HepG2 (cell line): Measurements from ENCODE around the gene RAE1. TPM values are rescaled to one million over a fixed set of nuclear protein-coding genes. Genes with fewer than 3 reads are reported as not detected.

Experiments
- ATAC-seq: fragments of 200-7000 bp; cut with Tn5 transposase; 3 replicates; pipeline ENCODE4 v1.9.1; 2020; ENCODE audit warnings: mild to moderate bottlenecking, moderate library complexity
- Bru-seq: library from RNA; stranded (reverse); fragments of 400-500 nt; gene quantifications from one replicate; lab custom pipeline; 2021; lab: Mats Ljungman, UMichigan
- BruChase-seq, 2 experiments: library from RNA; stranded (reverse); fragments of 400-500 nt; gene quantifications; one replicate each; lab custom pipeline; 2021; lab: Mats Ljungman, UMichigan
- BruUV-seq: library from RNA; stranded (reverse); fragments of 400-500 nt; replicated peaks from 2 replicates; lab custom pipeline; 2021; lab: Mats Ljungman, UMichigan
- CTCF ChIA-PET: fragments of 300-600 bp; formaldehyde crosslinking; extraction: SDS; loops from one replicate; lab custom pipeline; 2021; ENCODE audit warnings: low total read pairs, inconsistent platforms, low intra/inter-chr PET ratio; lab: Yijun Ruan, JAX
- POLR2A ChIA-PET: fragments of 350-600 bp; sonication (Branson Sonifier 250); formaldehyde crosslinking; loops from one replicate; lab custom pipeline; 2020; ENCODE audit warnings: antibody characterized with exemption, inconsistent platforms; lab: Yijun Ruan, JAX
- DNase-seq: peaks from one replicate; pipeline ENCODE4 v3.0.0-alpha.2; 2015; ENCODE audit warnings: low spot score
- FAIRE-seq: peaks from 3 replicates; lab custom pipeline; 2011; peaks lifted over from hg19 to GRCh38; lab: Jason Lieb, UNC
- H2AFZ ChIP-seq: one replicate; pipeline ENCODE4 v1.6.1; 2011; ENCODE audit warnings: low read length, inconsistent platforms
- H3K27ac ChIP-seq: fragments of 300-600 bp; 3 replicates; pipeline ENCODE4 v1.8.0; 2011; ENCODE audit warnings: mixed run types, mild to moderate bottlenecking, mixed read lengths, low read length, inconsistent platforms; ENCODE audit not compliant: insufficient read depth; ENCODE audit errors: extremely low read length
- H3K27me3 ChIP-seq, 2 experiments: fragments of 200-600 bp in 1 of 2; 2 replicates in 1 of 2; 3 replicates in 1 of 2; pipeline versions ENCODE4 v1.6.0 to v1.8.0; 2011; ENCODE audit warnings: low read length in 2 of 2, mild to moderate bottlenecking in 2 of 2, moderate library complexity in 2 of 2, inconsistent platforms in 1 of 2; ENCODE audit not compliant: insufficient read depth in 2 of 2, control insufficient read depth in 1 of 2
- H3K36me3 ChIP-seq, 2 experiments: fragments of 200-600 bp in 1 of 2; replicated peaks in 1 of 2; 2 replicates in 1 of 2; 3 replicates in 1 of 2; pipeline versions ENCODE4 v1.5.1 to v1.8.0; 2011; ENCODE audit warnings: low read length in 2 of 2, inconsistent platforms in 1 of 2; ENCODE audit not compliant: insufficient read depth in 2 of 2, control insufficient read depth in 1 of 2
- H3K4me1 ChIP-seq: 2 replicates; pipeline ENCODE4 v1.5.1; 2012; ENCODE audit warnings: low read length, inconsistent platforms; ENCODE audit not compliant: insufficient read depth
- H3K4me2 ChIP-seq: 2 replicates; pipeline ENCODE4 v1.6.0; 2011; ENCODE audit warnings: low read depth, low read length, inconsistent platforms
- H3K4me3 ChIP-seq, 3 experiments: fragments of 200-600 bp in 1 of 3; sonication (generic), shearing (Covaris generic) in 1 of 3; replicated peaks in 1 of 3; 2 replicates each; pipeline ENCODE4 v1.5.1; 2011 to 2016; ENCODE audit warnings: low read length in 3 of 3, inconsistent platforms in 2 of 3, low read depth in 2 of 3, mild to moderate bottlenecking in 2 of 3, control low read depth in 1 of 3, mixed read lengths in 1 of 3; ENCODE audit not compliant: insufficient read depth in 1 of 3
- H3K79me2 ChIP-seq: one replicate; pipeline ENCODE4 v1.6.1; 2011; ENCODE audit warnings: low read length, inconsistent platforms; ENCODE audit not compliant: insufficient read depth
- H3K9ac ChIP-seq: 2 replicates; pipeline ENCODE4 v1.6.0; 2011; ENCODE audit warnings: mild to moderate bottlenecking, low read depth, low read length, inconsistent platforms; ENCODE audit not compliant: insufficient read depth
- H3K9me3 ChIP-seq: 2 replicates; pipeline ENCODE4 v1.5.1; 2012; ENCODE audit warnings: mild to moderate bottlenecking, low read length
- H4K20me1 ChIP-seq: 2 replicates; pipeline ENCODE4 v1.6.0; 2011; ENCODE audit warnings: inconsistent platforms, mild to moderate bottlenecking, low read length, moderate library complexity; ENCODE audit not compliant: insufficient read depth
- RFXANK ChIP-seq: IDR thresholded peaks from 2 replicates; pipeline ENCODE4 v1.6.1; 2016
- ZNF562 ChIP-seq: sonication (generic); formaldehyde crosslinking; IDR thresholded peaks from 2 replicates; pipeline ENCODE4 v1.8.0; 2022; ENCODE audit warnings: missing genetic modification reagents, borderline replicate concordance
- ZNF569 ChIP-seq: sonication (generic); formaldehyde crosslinking; IDR thresholded peaks from 2 replicates; pipeline ENCODE4 v1.5.0; 2020; ENCODE audit warnings: mild to moderate bottlenecking, missing genetic modification reagents, moderate library complexity, borderline replicate concordance
- WGBS: methylation state at CpG from one replicate; pipeline ENCODE4 v1.1.6; 2017; ENCODE audit warnings: low lambda C conversion rate; 5-methylcytosine and 5-hydroxymethylcytosine counted together
- in situ Hi-C: cut with HindIII; loops from 2 replicates; pipeline ENCODE4 v1.10.0; 2017; ENCODE audit warnings: low pct_unique_long_range_greater_than_20kb; ENCODE audit not compliant: extremely low pct_ligation_motif_present
- intact Hi-C: fragments of 100-400 bp; cut with micrococcal nuclease; formaldehyde crosslinking; loops from one replicate; pipeline ENCODE4 v1.10.0; 2022; ENCODE audit not compliant: unreplicated experiment
- long read RNA-seq, 2 experiments: library from RNA in 1 of 2; library from polyadenylated mRNA in 1 of 2; stranded (forward) in 1 of 2; unstranded in 1 of 2; transcript quantifications; one replicate each; pipeline ENCODE4 v2.0.0, GENCODE V29; 2019 to 2022
- polyA minus RNA-seq, 3 experiments: library from RNA; depleted of rRNA, polyadenylated mRNA; stranded (reverse); fragments of >200 nt; gene quantifications; 2 replicates each; pipeline ENCODE4 v1.2.3, GENCODE V29; 2011; ENCODE audit warnings: low replicate concordance in 1 of 3
- polyA plus RNA-seq, 8 experiments: library from polyadenylated mRNA; depleted of rRNA in 3 of 8; stranded (reverse) in 7 of 8; unstranded in 1 of 8; fragments of >200 nt; fragmentation: Illumina TruSeq in 4 of 8; extraction: Trizol in 4 of 8; gene quantifications; 2 replicates each; pipeline versions ENCODE4 v1.2.1 to v1.2.3, GENCODE V29; 2011 to 2016; ENCODE audit warnings: low read depth in 4 of 8, missing spikeins in 1 of 8, mixed read lengths in 1 of 8; ENCODE audit not compliant: insufficient read depth in 1 of 8
- total RNA-seq, 5 experiments: library from RNA; depleted of rRNA; stranded (reverse); fragments of >200 nt; fragmentation: Illumina TruSeq; extraction: Trizol; gene quantifications; 2 replicates each; pipeline ENCODE4 v1.2.3, GENCODE V29; 2016; ENCODE audit warnings: low read depth in 1 of 5
- TF ChIP-seq, protein P1 (sequence below): IDR thresholded peaks from 2 replicates; pipeline ENCODE4 v1.6.1; 2012; ENCODE audit warnings: inconsistent platforms
- TF ChIP-seq, protein P2 (sequence below): IDR thresholded peaks from 2 replicates; pipeline ENCODE4 v1.6.1; 2016; ENCODE audit warnings: low read depth, missing genetic modification reagents, missing compliant biosample characterization
- TF ChIP-seq, protein P3 (sequence below): sonication (generic); formaldehyde crosslinking; conservative IDR thresholded peaks from 2 replicates; pipeline ENCODE4 v1.8.0; 2022; ENCODE audit warnings: mild to moderate bottlenecking, moderate library complexity, missing genetic modification reagents

RAE1 gene, protein sequence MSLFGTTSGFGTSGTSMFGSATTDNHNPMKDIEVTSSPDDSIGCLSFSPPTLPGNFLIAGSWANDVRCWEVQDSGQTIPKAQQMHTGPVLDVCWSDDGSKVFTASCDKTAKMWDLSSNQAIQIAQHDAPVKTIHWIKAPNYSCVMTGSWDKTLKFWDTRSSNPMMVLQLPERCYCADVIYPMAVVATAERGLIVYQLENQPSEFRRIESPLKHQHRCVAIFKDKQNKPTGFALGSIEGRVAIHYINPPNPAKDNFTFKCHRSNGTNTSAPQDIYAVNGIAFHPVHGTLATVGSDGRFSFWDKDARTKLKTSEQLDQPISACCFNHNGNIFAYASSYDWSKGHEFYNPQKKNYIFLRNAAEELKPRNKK
- 72.9 and 84.7 TPM in 2 replicates for total RNA-seq (2016; rRNA removed; fragmentation: Illumina TruSeq; extraction: Trizol)
- total RNA-seq (2016; cell fraction: cytosol; rRNA removed; fragmentation: Illumina TruSeq; extraction: Trizol; ENCODE audit: low read depth): 7.0 TPM in 2 replicates
- total RNA-seq (2016; cell fraction: insoluble cytoplasmic fraction; rRNA removed; fragmentation: Illumina TruSeq; extraction: Trizol): 69.1 and 75.0 TPM in 2 replicates
- 12.7 and 13.6 TPM in 2 replicates for total RNA-seq (2016; cell fraction: membrane; rRNA removed; fragmentation: Illumina TruSeq; extraction: Trizol)
- 52.3 and 56.5 TPM in 2 replicates for total RNA-seq (2016; cell fraction: nucleus; rRNA removed; fragmentation: Illumina TruSeq; extraction: Trizol)
- 29.2 and 36.1 TPM in 2 replicates for polyA plus RNA-seq (2011; rRNA removed)
- polyA plus RNA-seq (2011; cell fraction: cytosol; rRNA removed): 38.8 and 67.0 TPM in 2 replicates
- 104 and 106 TPM in 2 replicates for polyA plus RNA-seq (2011; cell fraction: nucleus; rRNA removed)
- polyA plus RNA-seq (2012): 40.7 and 46.9 TPM in 2 replicates
- 5.7 and 6.3 TPM in 2 replicates for polyA plus RNA-seq (2016; cell fraction: cytosol; fragmentation: Illumina TruSeq; extraction: Trizol; ENCODE audit: low read depth)
- polyA plus RNA-seq (2016; cell fraction: insoluble cytoplasmic fraction; fragmentation: Illumina TruSeq; extraction: Trizol; ENCODE audit: low read depth): 85.9 and 97.1 TPM in 2 replicates
- 6.4 and 8.4 TPM in 2 replicates for polyA plus RNA-seq (2016; cell fraction: membrane; fragmentation: Illumina TruSeq; extraction: Trizol; ENCODE audit: low read depth)
- polyA plus RNA-seq (2016; cell fraction: nucleus; fragmentation: Illumina TruSeq; extraction: Trizol; ENCODE audit: insufficient read depth, low read depth): 70.0 and 74.0 TPM in 2 replicates
- 47.5 and 58.8 TPM in 2 replicates for polyA minus RNA-seq (2011; rRNA and poly(A)+ RNA removed; ENCODE audit: low replicate concordance)
- polyA minus RNA-seq (2011; cell fraction: cytosol; rRNA and poly(A)+ RNA removed): 20.8 and 32.8 TPM in 2 replicates
- 119 and 124 TPM in 2 replicates for polyA minus RNA-seq (2011; cell fraction: nucleus; rRNA and poly(A)+ RNA removed)
- percentile 93 among the genes with signal in this experiment for Bru-seq, nascent RNA
- BruChase-seq, experiment 1, labeled RNA remaining after a 6-hour chase: percentile 87 among the genes with signal in this experiment
- percentile 90 among the genes with signal in this experiment for BruChase-seq, experiment 2, labeled RNA remaining after a 2-hour chase
- long read RNA-seq, experiment 1, transcript RAE1-201 (12 exons, 2,362 nt): minor isoform, 7 of 163 reads
- long read RNA-seq, experiment 1, transcript RAE1-203 (12 exons, 2,639 nt): major isoform, 123 of 163 reads
- long read RNA-seq, experiment 1, transcript RAE1-209 (11 exons, 1,503 nt): minor isoform, 5 of 163 reads
- long read RNA-seq, experiment 1, partial matches to known transcripts: 14 of 163 reads
- long read RNA-seq, experiment 1, other reads (novel, unspliced or antisense): 14 of 163 reads
- long read RNA-seq, experiment 2, transcript RAE1-201 (12 exons, 2,362 nt): minor isoform, 5 of 170 reads
- long read RNA-seq, experiment 2, transcript RAE1-203 (12 exons, 2,639 nt): major isoform, 123 of 170 reads
- long read RNA-seq, experiment 2, partial matches to known transcripts: 26 of 170 reads
- long read RNA-seq, experiment 2, other reads (novel, unspliced or antisense): 14 of 170 reads

DNA sequence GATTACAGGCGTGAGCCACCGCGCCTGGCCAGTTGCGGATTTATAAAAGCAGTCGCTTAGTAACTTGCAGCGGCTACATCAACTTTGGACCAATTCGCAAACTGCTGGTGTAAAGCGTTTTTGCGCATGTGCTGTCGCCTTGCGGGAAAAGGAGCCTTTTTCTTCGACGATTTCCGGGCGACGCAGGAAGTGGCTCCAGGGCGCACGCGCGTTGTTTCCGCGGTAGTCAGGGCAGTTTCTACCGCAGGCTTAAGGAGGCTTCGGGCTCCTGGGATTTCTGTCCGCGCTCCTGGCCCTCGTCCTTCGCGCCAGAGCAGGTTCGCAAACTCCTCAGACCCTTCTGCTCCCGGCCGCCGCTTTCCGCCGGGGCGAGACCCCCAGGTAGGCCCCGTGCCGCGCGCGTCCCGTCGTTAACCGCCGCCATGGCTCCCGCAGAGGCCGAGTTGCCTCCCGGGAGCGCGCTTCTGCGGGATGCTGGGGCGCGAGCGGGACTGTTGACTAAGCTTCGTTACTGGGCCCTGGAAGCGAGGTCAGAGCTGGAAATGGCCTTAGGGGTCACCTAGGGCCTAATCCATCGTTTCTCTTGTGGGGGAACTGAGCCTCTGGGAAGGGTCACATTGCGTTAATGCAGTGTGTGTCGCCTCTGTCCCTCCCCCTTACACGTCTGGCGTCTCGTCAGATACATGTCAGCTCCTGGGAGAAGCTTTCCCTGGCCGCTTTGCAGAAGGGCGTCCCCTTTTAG lies at the start of gene RAE1:
RAE1 (plus strand) TSS at position 214 of the 742 bp plus-strand sequence. CDS start 2,784 bp downstream, outside the sequence.
- in situ Hi-C loops: no loop called here
- Histone ChIP-seq H3K36me3 (peaks cover 19 to 26% of the 10 kb centered on the region in 2 experiments), H3K27me3 (no peaks in the 10 kb centered on the region; a peak in 1 of 5 replicates), H2AFZ (peak within 1 kb of the TSS; percentile 38), H3K9me3 (no peaks in the 10 kb centered on the region), H3K27ac (peak within 1 kb of the TSS; percentile 72), H3K9ac (peak within 1 kb of the TSS; percentile 87), H3K4me3 (peak within 1 kb of the TSS; percentile 92 to 96 (median 93)), H4K20me1 (peaks cover 10% of the 10 kb centered on the region), H3K4me2 (peak within 1 kb of the TSS; percentile 96), H3K4me1 (peaks cover 18% of the 10 kb centered on the region), H3K79me2 (peaks cover 33% of the 10 kb centered on the region)
- DNase-seq (peak; percentile 95), ATAC-seq (peak; percentile 92), FAIRE-seq (peak; percentile 88)
- 1% methylated on average over 58 of the region's 64 CpGs for WGBS
- ChIA-PET CTCF (interaction anchor here (0.9 kb wide), 1 partner anchor 262 kb away, joined by 3 read pairs; no protein-coding TSS in a partner anchor), POLR2A (interaction anchor here (0.8 to 1.0 kb wide), 2 partner anchors 11 to 18 kb away, joined by 3 read pairs; no protein-coding TSS in a partner anchor)
- BruUV-seq: TSS peak; percentile 55
- intact Hi-C loops: loop anchor here (1.0 to 2.0 kb wide), 2 partner anchors 40 to 144 kb away; partner anchors contain the start of gene RBM38
- peak; percentile 36; the same call in 1 of the 2 replicates for TF ChIP-seq ZNF562 (CRISPR knock-in tag)
- TF ChIP-seq, protein P1, sequence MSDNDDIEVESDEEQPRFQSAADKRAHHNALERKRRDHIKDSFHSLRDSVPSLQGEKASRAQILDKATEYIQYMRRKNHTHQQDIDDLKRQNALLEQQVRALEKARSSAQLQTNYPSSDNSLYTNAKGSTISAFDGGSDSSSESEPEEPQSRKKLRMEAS: peak; percentile 96
- TF ChIP-seq, protein P2, sequence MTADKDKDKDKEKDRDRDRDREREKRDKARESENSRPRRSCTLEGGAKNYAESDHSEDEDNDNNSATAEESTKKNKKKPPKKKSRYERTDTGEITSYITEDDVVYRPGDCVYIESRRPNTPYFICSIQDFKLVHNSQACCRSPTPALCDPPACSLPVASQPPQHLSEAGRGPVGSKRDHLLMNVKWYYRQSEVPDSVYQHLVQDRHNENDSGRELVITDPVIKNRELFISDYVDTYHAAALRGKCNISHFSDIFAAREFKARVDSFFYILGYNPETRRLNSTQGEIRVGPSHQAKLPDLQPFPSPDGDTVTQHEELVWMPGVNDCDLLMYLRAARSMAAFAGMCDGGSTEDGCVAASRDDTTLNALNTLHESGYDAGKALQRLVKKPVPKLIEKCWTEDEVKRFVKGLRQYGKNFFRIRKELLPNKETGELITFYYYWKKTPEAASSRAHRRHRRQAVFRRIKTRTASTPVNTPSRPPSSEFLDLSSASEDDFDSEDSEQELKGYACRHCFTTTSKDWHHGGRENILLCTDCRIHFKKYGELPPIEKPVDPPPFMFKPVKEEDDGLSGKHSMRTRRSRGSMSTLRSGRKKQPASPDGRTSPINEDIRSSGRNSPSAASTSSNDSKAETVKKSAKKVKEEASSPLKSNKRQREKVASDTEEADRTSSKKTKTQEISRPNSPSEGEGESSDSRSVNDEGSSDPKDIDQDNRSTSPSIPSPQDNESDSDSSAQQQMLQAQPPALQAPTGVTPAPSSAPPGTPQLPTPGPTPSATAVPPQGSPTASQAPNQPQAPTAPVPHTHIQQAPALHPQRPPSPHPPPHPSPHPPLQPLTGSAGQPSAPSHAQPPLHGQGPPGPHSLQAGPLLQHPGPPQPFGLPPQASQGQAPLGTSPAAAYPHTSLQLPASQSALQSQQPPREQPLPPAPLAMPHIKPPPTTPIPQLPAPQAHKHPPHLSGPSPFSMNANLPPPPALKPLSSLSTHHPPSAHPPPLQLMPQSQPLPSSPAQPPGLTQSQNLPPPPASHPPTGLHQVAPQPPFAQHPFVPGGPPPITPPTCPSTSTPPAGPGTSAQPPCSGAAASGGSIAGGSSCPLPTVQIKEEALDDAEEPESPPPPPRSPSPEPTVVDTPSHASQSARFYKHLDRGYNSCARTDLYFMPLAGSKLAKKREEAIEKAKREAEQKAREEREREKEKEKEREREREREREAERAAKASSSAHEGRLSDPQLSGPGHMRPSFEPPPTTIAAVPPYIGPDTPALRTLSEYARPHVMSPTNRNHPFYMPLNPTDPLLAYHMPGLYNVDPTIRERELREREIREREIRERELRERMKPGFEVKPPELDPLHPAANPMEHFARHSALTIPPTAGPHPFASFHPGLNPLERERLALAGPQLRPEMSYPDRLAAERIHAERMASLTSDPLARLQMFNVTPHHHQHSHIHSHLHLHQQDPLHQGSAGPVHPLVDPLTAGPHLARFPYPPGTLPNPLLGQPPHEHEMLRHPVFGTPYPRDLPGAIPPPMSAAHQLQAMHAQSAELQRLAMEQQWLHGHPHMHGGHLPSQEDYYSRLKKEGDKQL (CRISPR knock-in tag): no peak
- TF ChIP-seq RFXANK (CRISPR knock-in tag): no peak
- no peak for TF ChIP-seq ZNF569 (CRISPR knock-in tag)
- TF ChIP-seq, protein P3, sequence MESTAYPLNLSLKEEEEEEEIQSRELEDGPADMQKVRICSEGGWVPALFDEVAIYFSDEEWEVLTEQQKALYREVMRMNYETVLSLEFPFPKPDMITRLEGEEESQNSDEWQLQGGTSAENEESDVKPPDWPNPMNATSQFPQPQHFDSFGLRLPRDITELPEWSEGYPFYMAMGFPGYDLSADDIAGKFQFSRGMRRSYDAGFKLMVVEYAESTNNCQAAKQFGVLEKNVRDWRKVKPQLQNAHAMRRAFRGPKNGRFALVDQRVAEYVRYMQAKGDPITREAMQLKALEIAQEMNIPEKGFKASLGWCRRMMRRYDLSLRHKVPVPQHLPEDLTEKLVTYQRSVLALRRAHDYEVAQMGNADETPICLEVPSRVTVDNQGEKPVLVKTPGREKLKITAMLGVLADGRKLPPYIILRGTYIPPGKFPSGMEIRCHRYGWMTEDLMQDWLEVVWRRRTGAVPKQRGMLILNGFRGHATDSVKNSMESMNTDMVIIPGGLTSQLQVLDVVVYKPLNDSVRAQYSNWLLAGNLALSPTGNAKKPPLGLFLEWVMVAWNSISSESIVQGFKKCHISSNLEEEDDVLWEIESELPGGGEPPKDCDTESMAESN (CRISPR knock-in tag): peak; percentile 68; the same call in 1 of the 2 replicates
